GM19397 (cell line): ENCODE data around the gene SH3BP5L.

Experiments
- ATAC-seq: cut with Tn5 transposase; IDR thresholded peaks from one replicate; pipeline ENCODE4 v1.9.1; 2021; ENCODE audit warnings: mild to moderate bottlenecking, moderate library complexity; ENCODE audit not compliant: unreplicated experiment

SH3BP5L gene

GRCh38 chr1:248851390-248851789, 25.7 kb upstream of the SH3BP5L start:
- ATAC-seq, result no peak

- no peak for ATAC-seq
Measured at GRCh38 chr1:248850536-248851251, 25.0 kb upstream of the SH3BP5L start.

- no peak for ATAC-seq
Measured at GRCh38 chr1:248850124-248850523, 24.4 kb upstream of the SH3BP5L start.

- ATAC-seq, result no peak
Measured at GRCh38 chr1:248849637-248850036, 23.9 kb upstream of the SH3BP5L start.

- ATAC-seq, result no peak
Measured at GRCh38 chr1:248849152-248849551, 23.4 kb upstream of the SH3BP5L start.

- ATAC-seq, result no peak
Measured at GRCh38 chr1:248848602-248849001, 22.9 kb upstream of the SH3BP5L start.

GRCh38 chr1:248847956-248848561, 22.3 kb upstream of the SH3BP5L start:
- ATAC-seq, result no peak

- no peak for ATAC-seq
Measured at GRCh38 chr1:248847181-248847955, 21.7 kb upstream of the SH3BP5L start.

GRCh38 chr1:248844526-248844925, 18.8 kb upstream of the SH3BP5L start:
- no peak for ATAC-seq

GRCh38 chr1:248843687-248844086, 18.0 kb upstream of the SH3BP5L start:
- ATAC-seq, result no peak

GRCh38 chr1:248842781-248843331, 17.1 kb upstream of the SH3BP5L start:
- no peak for ATAC-seq

GRCh38 chr1:248841702-248842395, 16.1 kb upstream of the SH3BP5L start:
- ATAC-seq, result no peak

GRCh38 chr1:248840946-248841345, 15.2 kb upstream of the SH3BP5L start:
- no peak for ATAC-seq

GRCh38 chr1:248839168-248839555, 13.4 kb upstream of the SH3BP5L start:
- ATAC-seq, result no peak

GRCh38 chr1:248838357-248839167, 12.8 kb upstream of the SH3BP5L start:
- ATAC-seq, result peak; percentile 64

GRCh38 chr1:248837781-248838356, 12.2 kb upstream of the SH3BP5L start, which contains the start of gene ZNF672:
TSS of gene ZNF672 (plus strand) at chr1:248838224. CDS start at chr1:248847275, 9,051 bp downstream.
- ATAC-seq, result peak; percentile 78

GRCh38 chr1:248837045-248837780, 11.5 kb upstream of the SH3BP5L start:
- ATAC-seq, result no peak

GRCh38 chr1:248834343-248834940, 8.7 kb upstream of the SH3BP5L start:
- no peak for ATAC-seq

- ATAC-seq, result no peak
Measured at GRCh38 chr1:248831842-248832241, 6.1 kb upstream of the SH3BP5L start.
